ENCODE data around the gene MCTP1.
"Not testable (repeated sequence)": the region's sequence is repeated elsewhere in the genome, so short reads cannot be mapped to it uniquely, and the experiment has no call there.

The MCTP1 gene

GRCh38 chr5:95252801-95253200 is 32.1 kb downstream of the MCTP1 start:
- DNase-seq (ENCODE audit: low read depth in 2 of 2): no peak

GRCh38 chr5:95251185-95251584 is 33.7 kb downstream of the MCTP1 start:
- DNase-seq (ENCODE audit: low read depth in 2 of 2): no peak

DNA sequence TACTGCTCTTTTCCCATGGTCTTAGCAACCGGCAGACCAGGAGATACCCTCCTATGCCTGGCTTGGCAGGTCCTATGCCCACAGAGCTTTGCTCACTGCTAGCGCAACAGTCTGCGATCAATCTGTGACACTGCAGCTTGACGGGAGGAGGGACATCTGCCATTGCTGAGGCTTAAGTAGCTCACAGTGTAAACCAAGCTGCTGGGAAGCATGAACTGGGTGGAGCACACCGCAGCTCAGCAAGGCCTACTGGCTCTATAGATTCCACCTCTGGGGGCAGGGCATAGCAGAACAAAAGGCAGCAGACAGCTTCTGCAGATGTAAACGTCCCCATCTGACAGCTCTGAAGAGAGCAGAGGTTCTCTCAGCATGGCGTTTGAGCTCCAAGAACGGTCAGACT is 40.4 kb downstream of the MCTP1 start:
- no peak for DNase-seq (ENCODE audit: low read depth in 2 of 2)

GRCh38 chr5:95241635-95242034 is 43.3 kb downstream of the MCTP1 start:
- no peak for DNase-seq (ENCODE audit: low read depth in 2 of 2)

- no peak for DNase-seq (ENCODE audit: low read depth in 2 of 2)
These were observed 43.7 kb downstream of the MCTP1 start for GRCh38 chr5:95241161-95241560.

- no peak for DNase-seq (ENCODE audit: low read depth in 2 of 2)
These were observed 46.2 kb downstream of the MCTP1 start for GRCh38 chr5:95238560-95239325.

GRCh38 chr5:95237324-95237723 is 47.6 kb downstream of the MCTP1 start:
- no peak for DNase-seq (ENCODE audit: low read depth in 2 of 2)

DNA sequence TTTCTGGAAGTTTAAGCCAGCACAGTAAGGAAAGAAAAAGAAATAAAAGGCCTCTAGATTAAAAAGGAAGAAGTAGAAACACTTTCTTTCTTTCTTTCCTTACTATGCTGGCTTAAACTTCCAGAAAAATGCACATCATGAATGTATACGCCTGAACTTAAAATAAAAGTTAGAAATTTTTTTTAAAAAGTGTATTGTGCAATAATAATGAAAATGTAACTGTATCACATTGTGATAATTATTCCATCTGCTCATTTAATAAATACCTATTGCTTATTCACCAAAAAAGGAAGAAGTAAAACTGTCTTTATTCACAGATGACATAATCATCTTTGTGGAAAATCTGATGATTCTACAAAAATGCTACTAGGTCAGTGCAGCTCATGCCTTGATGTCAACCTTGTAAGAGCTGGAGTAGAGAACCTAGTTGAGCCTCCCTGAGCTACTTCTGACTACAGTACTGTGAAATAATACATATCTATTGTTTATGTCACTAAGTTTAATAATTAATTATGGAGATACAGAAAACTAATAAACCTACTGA is 49.4 kb downstream of the MCTP1 start:
- no peak for DNase-seq (ENCODE audit: low read depth in 2 of 2)

- DNase-seq (ENCODE audit: low read depth in 2 of 2): no peak
These were observed 55.2 kb downstream of the MCTP1 start for GRCh38 chr5:95229646-95230045.

DNA sequence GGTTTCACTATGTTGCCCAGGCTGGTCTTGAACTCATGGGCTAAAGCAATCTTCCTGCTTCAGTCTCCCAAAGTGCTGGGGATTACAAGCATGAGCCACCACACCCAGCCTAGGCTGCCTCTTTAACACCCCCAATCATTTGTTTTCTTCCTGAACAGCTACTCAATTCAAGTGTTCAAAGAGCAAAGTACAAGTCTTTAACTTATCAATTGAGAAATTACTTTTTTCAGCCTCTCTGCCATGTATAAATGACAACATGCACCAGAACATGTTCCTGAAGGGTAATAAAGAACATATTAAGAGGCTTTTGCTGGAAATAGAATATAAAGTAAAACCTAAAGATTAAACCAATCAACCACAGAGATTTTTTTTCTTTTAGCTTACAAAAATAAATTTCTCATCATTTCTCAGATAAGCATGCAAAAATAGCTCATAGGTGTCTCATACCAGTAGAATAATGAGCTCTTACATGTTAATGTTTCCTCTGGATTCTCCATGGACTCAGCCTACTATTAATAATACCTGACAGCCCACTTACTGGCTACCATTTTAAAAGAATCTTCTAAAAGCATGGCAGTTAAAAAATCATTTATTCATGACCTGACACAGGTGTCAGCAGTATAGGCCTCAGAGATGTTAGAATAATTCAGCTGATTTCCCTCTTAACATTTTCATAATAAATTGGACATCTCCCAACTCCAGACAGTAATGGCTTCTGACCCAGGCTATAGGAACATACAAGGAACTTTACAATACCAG is 60.0 kb downstream of the MCTP1 start:
- no peak for DNase-seq (ENCODE audit: low read depth in 2 of 2)

DNA sequence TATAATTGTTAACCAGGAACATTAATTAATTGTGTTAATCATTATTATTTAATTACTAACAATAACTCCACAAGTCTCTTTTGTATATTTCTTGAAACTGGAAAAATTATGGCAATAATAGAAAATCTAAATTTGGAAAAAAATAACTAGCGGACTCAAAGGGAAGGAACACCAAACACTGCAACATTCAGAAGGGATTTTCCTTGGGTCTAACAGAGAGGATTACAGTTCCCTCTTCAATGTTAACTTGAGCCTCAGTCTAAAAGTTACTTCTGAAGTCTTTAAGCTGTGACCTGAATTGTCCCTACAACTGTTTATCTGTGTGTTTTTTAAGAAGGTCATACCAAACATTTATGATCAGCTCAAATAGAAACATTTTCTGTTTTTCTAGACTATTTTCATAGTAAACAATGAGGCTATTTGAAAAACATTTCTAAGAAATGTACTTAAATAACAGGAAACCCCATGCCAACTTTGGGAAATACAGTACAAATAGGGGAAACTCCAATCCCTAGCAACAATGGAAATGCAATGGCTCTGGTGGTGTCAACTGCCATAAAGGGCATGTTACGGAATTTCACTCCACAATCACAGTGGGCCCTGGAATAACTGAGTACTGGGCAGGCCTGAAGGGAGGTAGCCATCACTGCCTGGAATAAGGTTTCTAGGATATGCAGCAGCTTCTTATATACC is 61.2 kb downstream of the MCTP1 start:
- no peak for DNase-seq (ENCODE audit: low read depth in 2 of 2)

GRCh38 chr5:95222836-95223235 is 62.1 kb downstream of the MCTP1 start:
- DNase-seq (ENCODE audit: low read depth in 2 of 2): no peak

DNA sequence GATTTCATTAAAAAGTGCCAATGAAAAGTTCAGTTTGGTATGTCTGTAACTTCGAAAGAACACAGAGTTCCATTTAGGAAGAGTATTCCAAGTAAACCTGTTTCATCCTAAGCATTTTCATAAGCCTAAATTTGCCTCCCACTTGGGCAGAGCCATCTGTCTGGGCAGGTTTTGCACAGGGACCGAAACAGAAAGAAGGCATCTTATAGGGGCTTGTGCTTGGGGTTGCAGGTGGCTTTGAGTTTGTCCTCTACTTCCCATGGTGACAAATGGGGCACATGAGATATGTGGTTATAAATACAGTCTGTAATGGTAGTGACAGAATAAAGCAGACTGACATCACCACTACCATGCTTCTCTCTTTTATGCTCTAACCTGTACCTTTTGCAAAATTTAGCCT is 63.7 kb downstream of the MCTP1 start:
- DNase-seq (ENCODE audit: low read depth in 2 of 2): no peak

GRCh38 chr5:95220381-95220780 is 64.5 kb downstream of the MCTP1 start:
- no peak for DNase-seq (ENCODE audit: low read depth in 2 of 2)

GRCh38 chr5:95219411-95219810 is 65.5 kb downstream of the MCTP1 start:
- DNase-seq (ENCODE audit: low read depth in 2 of 2): no peak

DNA sequence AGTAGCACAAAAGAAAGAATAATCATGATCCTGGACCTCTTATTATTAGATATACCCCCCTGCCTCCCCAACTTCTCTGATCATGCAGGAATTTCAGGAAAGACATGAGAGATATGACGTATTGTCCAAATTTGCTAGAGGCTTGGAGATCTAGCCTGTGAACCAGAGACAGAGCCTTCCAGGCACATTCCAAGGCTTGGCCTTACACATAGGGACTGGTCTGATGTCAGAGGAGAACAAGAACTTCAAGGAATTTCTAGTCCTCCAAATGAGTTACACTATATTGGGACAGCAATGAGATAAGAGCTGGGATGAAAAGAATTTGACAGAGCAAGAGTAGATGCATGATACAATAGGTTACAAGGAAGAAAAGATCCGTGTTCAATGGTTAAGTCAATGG is 67.0 kb downstream of the MCTP1 start:
- DNase-seq (ENCODE audit: low read depth in 2 of 2): no peak

GRCh38 chr5:95217351-95217750 is 67.5 kb downstream of the MCTP1 start:
- no peak for DNase-seq (ENCODE audit: low read depth in 2 of 2)

DNA sequence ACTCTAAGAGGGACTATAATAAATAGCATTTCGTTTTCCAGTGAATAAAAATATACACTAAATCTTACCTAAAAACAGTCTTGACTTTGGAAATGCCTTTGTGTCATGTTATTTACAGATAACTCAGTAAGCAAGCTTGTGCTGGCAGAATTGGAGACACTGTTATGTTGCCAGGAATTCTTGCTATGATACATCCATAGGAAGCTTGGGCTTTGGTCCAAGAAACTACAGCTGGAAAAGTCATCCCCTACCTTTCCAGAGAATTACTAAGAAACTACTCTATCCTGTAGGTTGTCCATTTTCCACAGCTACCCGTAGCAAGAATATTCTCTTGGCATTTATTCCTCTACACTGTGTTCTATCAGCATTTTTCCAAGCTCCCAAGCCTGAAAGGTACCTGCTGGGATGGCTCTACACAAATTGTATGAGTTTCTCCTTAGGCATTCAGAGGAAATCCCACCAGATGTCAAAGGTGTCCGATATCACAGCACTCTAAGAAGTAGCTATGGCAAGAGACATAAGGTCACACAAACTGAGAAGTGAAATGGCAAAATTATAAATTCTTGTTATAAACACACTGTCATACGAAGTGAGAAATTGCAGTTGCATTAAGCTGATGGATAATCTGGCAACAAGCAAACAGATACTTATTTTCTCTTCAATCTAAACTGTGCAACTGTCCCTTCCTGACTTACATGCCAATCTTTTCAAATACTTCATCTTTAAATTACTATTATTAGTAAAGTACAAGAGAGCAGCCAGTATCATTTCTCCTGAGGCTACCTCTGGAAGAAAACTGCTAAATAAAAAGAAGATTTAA is 68.5 kb downstream of the MCTP1 start:
- DNase-seq (ENCODE audit: low read depth in 2 of 2): no peak

DNA sequence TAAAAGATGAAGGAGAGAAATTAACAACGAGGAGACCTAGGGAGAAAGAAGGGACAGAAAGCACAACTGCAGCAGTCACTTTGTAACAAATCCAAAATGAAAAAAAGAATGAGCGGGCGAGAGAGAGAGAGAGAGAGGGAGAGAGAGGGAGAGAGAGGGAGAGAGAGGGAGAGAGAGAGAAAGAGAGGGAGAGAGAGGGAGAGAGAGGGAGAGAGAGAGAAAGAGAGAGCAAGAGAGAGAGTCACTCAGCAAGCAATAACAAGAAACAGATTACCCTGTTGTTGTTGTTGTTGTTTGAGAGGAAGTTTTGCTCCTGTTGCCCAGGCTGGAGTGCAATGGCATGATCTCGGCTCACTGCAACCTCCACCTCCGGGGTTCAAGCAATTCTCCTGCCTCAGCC is 77.1 kb downstream of the MCTP1 start:
- DNase-seq (ENCODE audit: low read depth in 2 of 2): not testable (repeated sequence)

- no peak for DNase-seq (ENCODE audit: low read depth in 2 of 2)
These were observed 90.0 kb downstream of the MCTP1 start for GRCh38 chr5:95194856-95195255.

- DNase-seq (ENCODE audit: low read depth in 2 of 2): no peak
These were observed 93.6 kb downstream of the MCTP1 start for GRCh38 chr5:95191330-95191729.

DNA sequence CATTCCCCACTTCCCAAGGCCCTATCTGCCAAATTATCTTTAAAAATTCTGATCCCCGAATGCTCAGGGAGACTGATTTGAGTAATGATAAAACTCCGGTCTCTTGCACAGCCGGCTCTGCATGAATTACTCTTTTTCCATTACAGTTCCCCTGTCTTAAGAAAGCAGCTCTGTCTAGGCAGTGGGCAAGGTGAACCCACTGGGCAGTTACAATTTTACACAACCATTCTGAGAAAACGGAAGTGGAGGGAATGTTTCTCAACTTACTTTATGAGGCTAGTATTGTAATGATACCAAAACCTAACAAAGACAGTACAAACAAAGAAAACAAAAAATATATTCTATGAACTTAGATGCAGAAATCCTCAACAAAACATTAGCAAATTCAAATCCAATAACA is 100.0 kb downstream of the MCTP1 start:
- DNase-seq (ENCODE audit: low read depth in 2 of 2): no peak

Data from stimulated activated CD4-positive, alpha-beta T cell treated with anti-CD3 and anti-CD28 coated beads, Interleukin-12 subunit alpha, Interleukin-12 subunit beta, amount 100 ng/mL, for 24 hours (primary cell).